COLO829 (cell line): ENCODE measurements around the gene PCDHGB6.
"Not testable (repeated sequence)": the region's sequence is repeated elsewhere in the genome, so short reads cannot be mapped to it uniquely, and the experiment has no call there.

Experiments
- DNase-seq: peaks from one replicate; pipeline ENCODE4 v3.0.0; 2012; ENCODE audit warnings: low spot score

Gene PCDHGB6

DNA sequence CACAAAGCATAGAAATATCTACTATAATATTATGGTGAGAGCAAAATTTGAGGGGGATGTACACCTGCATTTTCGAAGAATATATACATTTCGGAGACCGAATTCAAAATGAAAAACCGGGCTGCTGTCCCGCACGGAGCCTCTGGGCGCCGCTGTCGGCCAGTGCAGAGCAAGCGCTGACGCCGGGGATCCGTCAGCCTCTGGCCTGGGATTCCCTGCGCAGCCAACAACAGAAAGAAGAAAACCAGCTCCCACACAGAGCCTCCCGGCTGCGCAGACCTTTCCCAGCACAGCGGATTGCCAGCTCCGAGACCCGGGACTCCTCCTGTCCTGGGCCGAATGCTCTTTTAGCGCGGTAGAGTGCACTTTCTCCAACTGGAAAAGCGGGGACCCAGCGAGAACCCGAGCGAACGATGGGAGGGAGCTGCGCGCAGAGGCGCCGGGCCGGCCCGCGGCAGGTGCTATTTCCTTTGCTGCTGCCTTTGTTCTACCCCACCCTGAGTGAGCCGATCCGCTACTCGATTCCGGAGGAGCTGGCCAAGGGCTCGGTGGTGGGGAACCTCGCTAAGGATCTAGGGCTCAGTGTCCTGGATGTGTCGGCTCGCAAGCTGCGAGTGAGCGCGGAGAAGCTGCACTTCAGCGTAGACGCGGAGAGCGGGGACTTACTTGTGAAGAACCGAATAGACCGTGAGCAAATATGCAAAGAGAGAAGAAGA is at the start of gene PCDHGB6:
TSS of gene PCDHGB6 (plus strand) at position 232 of the 716 bp plus-strand sequence. CDS start at position 414, 182 bp downstream.
- DNase-seq, result not testable (repeated sequence)

DNA sequence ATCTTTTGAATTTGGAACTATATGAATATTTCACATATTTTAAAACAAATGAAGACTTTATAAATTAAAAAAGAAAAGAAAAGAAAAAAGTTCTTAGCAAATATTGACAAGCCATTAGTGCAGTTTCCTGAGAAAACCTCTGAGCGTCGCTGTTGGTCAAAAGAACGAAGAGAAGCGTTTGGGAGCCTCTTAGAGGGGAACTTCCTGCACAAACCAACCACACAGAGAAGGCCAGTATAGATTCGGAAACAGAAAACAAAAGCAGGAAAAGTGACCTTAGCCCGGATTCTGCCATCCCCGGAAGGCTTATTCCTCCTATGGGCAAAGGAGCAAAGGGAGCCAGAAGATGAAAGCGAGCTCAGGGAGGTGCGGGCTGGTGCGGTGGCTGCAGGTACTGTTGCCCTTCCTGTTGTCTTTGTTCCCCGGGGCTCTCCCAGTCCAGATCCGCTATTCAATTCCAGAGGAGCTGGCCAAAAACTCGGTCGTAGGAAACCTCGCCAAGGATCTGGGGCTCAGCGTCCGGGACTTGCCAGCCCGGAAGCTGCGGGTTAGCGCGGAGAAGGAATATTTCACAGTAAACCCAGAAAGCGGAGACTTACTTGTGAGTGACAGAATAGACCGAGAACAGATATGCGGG is 47.9 kb upstream of the PCDHGB6 start, which contains the start of gene PCDHGB2:
TSS of gene PCDHGB2 (plus strand) at position 205 of the 637 bp plus-strand sequence. CDS start at position 347, 142 bp downstream.
- DNase-seq, result no peak

DNA sequence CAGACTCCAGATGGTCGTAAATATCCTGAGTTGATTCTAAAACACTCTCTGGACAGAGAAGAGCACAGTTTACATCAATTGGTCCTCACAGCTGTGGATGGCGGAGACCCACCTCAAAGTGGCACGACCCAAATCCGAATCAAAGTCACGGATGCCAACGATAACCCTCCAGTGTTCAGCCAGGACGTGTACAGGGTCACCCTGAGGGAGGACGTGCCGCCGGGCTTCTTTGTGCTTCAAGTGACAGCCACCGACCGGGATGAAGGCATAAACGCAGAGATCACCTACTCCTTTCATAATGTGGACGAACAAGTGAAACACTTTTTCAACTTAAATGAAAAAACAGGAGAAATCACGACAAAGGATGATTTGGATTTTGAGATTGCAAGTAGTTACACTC is 47.1 kb upstream of the PCDHGB6 start:
- DNase-seq, result no peak

DNA sequence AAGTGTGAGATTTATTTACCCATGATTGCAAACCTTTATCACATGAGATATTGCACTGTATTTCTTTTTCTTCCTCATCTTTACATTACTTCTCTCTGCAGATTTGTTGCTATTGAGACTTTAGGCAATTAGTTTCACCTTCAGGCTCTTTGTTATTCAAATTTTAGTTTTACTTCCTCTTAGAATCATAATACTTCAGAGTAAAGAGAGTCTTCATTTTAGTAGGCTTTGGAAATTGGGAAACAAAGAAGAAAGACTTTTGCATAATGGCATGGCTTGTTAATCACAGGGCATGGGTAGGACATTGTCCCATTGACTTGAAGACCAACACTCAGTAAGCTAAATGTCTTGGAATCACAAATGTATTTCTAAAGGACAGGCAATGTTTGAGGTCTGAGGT is 45.1 kb upstream of the PCDHGB6 start:
- no peak for DNase-seq

DNA sequence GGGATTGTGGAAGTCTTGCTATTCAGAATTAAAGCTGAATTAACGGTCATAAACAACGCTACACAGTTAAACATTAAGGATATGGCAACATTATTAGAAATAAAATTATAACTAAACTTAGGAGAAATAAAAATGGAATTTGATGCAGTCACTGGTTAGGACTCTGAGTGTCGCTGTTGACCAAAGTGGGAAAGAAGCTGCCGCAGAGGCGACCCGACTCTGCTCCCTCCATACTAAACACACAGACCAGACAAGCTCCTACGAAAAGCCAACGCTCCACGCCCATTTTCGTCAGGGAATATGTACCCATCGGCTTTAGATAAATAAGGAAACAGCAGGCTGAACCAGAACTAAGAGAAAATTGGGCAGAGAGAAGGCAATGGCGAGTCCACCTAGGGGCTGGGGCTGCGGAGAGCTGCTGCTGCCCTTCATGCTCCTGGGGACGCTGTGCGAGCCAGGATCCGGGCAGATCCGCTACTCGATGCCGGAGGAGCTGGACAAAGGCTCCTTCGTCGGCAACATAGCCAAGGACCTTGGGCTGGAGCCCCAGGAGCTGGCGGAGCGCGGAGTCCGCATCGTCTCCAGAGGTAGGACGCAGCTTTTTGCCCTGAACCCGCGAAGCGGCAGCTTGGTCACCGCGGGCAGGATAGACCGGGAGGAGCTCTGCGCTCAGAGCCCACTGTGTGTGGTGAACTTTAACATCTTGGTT is 43.7 kb upstream of the PCDHGB6 start, which contains the start of gene PCDHGA5:
TSS of gene PCDHGA5 (plus strand) at position 211 of the 709 bp plus-strand sequence. CDS start at position 380, 169 bp downstream.
- no peak for DNase-seq

DNA sequence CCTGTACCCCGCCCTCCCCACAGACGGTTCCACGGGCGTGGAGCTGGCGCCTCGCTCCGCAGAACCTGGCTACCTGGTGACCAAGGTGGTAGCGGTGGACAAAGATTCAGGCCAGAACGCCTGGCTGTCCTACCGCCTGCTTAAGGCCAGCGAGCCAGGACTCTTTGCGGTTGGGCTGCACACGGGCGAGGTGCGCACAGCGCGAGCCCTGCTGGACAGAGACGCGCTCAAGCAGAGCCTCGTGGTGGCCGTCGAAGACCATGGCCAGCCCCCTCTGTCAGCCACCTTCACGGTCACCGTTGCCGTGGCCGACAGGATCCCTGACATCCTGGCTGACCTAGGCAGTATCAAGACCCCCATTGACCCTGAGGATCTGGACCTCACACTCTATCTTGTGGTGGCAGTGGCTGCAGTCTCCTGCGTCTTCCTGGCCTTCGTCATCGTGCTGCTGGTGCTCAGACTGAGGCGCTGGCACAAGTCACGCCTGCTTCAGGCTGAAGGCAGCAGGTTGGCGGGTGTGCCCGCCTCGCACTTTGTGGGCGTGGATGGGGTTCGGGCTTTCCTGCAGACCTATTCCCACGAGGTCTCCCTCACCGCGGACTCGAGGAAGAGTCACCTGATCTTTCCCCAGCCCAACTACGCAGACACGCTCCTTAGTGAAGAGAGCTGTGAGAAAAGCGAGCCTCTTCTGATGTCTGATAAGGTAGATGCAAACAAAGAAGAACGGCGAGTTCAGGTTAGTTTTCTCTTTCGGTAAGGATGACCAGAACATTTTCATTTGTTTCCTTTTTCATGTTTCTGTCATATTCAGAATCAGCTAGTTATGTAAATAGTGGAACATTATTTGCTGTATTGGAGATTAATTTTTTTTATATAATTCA is 41.6 kb upstream of the PCDHGB6 start:
- DNase-seq, result no peak

DNA sequence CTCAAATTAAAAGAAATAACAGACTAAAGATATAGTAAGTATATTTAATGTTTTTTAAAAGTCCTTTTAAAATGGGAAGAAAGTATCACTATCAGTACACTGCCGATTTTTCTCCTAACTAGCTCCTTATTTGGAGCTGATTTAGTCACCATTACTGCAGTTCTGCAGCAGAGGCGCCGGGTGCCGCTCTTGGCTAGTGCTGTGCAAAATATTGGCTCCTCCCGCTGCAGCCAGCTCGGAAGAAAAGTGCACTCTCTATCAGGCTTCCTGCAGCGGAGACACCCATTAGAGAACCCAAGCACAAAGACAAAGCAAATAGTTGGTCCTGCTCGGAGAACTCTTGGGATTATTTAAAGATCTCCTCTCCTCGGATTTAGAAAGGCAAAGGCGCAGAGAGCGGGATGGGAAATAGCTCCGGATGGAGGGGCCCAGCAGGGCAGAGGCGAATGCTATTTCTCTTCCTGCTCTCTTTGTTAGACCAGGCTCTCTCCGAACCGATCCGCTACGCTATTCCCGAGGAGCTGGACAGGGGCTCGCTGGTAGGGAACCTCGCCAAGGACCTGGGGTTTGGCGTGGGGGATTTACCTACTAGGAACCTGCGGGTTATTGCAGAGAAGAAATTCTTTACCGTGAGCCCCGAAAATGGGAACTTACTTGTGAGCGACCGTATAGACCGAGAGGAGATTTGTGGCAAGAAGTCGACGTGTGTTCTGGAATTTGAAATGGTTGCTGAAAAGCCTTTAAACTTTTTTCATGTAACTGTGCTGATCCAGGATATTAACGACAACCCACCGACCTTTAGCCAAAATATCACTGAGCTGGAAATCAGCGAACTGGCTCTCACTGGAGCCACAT is 37.6 kb upstream of the PCDHGB6 start, which contains the start of gene PCDHGB3:
TSS of gene PCDHGB3 (plus strand) at position 249 of the 855 bp plus-strand sequence. CDS start at position 402, 153 bp downstream.
- DNase-seq, result no peak

DNA sequence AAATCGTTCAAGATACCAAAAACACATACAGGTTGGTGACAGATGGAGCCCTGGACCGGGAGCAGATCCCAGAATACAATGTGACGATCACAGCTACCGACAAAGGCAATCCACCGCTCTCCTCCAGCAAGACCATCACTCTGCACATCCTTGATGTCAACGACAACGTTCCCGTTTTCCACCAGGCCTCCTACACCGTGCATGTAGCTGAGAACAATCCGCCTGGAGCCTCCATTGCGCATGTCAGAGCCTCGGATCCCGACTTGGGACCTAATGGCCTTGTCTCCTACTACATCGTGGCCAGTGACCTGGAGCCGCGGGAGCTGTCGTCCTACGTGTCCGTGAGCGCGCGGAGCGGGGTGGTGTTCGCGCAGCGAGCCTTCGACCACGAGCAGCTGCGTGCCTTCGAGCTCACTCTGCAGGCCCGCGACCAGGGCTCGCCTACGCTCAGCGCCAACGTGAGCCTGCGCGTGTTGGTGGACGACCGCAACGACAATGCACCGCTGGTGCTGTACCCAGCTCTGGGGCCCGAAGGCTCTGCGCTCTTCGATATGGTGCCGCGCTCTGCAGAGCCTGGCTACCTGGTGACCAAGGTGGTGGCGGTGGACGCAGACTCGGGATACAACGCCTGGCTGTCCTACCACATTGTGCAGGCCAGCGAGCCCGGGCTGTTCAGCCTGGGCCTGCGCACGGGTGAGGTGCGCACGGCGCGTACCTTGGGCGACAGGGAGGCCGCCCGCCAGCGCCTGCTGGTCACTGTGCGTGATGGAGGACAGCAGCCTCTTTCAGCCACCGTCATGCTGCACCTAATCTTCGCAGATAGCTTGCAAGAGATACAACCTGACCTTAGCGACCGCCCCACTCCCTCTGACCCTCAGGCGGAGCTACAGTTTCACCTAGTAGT is 36.0 kb upstream of the PCDHGB6 start:
- DNase-seq, result no peak

DNA sequence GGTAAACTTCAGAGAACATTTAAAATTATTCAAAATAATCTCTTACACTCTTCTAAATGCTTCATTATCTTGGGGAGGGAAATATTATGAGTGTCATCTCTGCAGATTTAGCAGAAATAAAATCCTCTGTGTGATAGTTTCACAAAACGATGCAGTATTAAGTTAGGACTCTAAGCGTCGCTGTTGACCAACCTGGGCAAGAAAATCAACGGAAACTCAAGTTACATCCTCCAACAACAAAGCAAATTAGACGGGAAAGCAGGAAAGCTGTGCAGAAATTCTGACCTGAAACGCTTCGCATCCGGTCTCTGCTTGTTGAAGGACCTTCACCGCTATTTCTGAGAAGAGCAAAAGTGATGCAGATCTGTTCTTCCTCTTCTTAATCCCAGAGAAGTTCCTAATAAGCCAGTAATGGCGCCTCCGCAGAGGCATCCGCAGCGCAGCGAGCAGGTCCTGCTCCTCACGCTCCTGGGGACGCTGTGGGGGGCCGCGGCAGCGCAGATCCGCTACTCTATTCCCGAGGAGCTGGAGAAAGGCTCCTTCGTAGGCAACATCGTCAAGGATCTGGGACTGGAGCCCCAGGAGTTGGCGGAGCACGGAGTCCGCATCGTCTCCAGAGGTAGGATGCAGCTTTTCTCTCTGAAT is 34.0 kb upstream of the PCDHGB6 start, which contains the start of gene PCDHGA6:
TSS of gene PCDHGA6 (plus strand) at position 219 of the 645 bp plus-strand sequence. CDS start at position 412, 193 bp downstream.
- peak; percentile 3 for DNase-seq

DNA sequence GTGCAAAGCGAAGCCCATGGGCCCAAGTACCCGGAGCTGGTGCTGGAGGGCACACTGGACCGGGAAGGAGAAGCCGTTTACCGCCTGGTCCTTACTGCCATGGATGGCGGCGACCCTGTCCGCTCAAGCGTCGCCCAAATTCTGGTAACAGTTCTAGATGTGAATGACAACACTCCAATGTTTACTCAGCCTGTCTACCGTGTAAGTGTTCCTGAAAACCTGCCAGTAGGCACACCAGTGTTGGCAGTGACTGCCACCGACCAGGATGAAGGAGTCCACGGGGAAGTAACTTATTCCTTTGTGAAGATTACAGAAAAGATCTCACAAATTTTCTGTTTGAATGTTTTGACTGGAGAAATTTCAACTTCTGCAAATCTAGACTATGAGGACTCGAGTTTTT is 33.2 kb upstream of the PCDHGB6 start:
- no peak for DNase-seq

DNA sequence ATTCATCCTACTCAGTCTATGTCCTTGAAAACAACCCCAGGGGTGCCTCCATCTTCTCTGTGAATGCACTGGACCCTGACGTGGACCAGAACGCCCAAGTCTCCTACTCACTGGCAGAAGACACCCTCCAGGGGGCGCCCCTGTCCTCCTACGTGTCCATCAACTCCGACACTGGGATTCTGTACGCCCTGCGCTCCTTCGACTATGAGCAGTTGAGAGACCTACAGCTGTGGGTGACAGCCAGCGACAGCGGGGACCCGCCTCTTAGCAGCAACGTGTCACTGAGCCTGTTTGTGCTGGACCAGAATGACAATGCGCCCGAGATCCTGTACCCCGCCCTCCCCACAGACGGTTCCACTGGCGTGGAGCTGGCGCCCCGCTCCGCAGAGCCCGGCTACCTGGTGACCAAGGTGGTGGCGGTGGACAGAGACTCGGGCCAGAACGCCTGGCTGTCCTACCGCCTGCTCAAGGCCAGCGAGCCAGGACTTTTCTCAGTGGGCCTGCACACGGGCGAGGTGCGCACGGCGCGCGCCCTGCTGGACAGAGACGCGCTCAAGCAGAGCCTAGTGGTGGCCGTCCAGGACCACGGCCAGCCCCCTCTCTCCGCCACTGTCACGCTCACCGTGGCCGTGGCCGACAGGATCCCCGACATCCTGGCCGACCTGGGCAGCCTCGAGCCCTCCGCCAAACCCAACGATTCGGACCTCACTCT is 32.2 kb upstream of the PCDHGB6 start:
- DNase-seq, result not testable (repeated sequence)

DNA sequence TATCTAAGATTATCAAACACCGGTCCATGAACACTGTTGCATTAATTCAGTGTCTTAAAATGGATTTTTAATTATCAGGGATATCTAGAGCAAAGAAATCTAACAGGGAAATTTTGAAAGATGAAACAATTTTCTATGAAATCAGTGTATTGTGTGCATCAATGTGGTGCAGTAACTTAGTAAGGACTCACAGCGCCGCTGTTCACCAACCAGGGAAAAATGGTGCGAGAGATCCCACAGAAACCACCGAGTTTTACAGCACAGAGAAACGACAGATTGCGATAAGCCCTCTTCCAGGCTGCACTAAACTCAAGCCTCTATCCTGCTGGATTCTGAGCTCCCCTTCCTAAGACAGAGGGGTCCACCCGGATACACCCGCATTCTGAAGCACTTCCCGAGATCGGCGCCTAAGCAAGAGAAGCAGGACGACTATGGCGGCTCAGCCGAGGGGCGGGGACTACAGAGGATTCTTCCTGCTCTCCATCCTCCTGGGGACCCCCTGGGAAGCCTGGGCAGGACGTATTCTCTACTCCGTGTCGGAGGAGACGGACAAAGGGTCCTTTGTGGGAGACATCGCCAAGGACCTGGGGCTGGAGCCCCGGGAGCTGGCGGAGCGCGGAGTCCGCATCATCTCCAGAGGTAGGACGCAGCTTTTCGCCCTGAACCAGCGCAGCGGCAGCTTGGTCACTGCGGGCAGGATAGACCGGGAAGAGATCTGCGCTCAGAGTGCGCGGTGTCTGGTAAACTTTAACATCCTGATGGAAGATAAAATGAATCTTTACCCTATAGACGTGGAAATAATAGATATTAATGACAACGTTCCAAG is 25.1 kb upstream of the PCDHGB6 start, which contains the start of gene PCDHGA7:
TSS of gene PCDHGA7 (plus strand) at position 274 of the 826 bp plus-strand sequence. CDS start at position 432, 158 bp downstream.
- DNase-seq, result no peak

DNA sequence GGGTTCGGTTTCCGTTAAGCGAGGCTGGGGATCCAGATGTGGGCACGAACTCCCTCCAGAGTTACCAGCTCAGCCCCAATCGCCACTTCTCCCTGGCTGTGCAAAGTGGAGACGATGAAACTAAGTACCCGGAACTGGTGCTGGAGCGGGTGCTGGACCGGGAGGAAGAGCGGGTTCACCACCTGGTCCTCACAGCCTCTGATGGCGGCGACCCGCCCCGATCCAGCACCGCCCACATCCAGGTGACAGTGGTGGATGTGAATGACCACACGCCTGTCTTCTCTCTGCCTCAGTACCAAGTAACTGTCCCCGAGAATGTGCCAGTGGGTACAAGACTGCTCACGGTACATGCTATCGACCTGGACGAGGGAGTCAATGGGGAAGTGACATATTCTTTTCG is 24.5 kb upstream of the PCDHGB6 start:
- DNase-seq, result no peak

DNA sequence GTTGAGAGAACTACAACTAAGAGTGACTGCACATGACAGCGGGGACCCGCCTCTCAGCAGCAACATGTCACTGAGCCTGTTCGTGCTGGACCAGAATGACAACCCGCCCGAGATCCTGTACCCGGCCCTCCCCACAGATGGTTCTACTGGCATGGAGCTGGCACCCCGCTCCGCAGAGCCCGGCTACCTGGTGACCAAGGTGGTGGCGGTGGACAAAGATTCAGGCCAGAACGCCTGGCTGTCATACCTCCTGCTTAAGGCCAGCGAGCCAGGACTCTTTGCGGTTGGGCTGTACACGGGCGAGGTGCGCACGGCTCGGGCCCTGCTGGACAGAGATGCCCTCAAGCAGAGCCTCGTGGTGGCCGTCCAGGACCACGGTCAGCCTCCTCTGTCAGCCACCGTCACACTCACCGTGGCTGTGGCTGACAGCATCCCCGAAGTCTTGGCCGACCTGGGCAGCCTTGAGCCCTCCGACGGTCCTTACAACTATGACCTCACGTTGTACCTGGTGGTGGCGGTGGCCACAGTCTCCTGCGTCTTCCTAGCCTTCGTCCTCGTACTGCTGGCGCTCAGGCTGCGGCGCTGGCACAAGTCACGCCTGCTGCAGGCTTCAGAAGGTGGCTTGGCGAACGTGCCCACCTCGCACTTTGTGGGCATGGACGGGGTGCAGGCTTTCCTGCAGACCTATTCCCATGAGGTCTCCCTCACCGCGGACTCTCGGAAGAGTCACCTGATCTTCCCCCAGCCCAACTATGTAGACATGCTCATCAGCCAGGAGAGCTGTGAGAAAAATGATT is 23.2 kb upstream of the PCDHGB6 start:
- no peak for DNase-seq

DNA sequence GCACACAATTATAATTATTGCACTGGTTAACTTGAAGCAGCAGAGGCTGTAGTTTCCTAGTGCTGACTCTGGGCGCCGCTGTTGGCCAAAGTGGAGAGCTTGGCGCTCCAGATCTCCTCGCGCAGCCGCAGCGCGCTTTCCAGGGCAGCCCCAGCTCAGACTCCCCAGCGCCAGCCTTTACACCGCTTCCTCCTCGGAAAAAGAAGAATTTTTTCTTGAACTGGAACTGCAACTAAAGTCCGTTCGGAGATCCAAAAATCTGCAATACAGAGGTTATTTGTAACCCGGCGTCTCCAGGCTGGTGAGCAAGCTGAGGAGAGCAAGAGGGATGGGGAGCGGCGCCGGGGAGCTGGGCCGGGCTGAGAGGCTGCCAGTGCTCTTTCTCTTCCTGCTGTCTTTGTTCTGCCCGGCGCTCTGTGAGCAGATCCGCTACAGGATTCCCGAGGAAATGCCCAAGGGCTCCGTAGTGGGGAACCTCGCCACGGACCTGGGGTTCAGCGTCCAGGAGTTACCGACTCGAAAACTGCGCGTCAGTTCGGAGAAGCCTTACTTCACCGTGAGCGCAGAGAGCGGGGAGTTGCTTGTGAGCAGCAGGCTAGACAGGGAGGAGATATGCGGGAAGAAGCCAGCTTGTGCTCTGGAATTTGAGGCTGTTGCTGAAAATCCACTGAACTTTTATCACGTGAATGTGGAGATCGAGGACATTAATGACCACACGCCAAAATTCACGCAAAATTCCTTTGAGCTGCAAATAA is 20.1 kb upstream of the PCDHGB6 start, which contains the start of gene PCDHGB4:
TSS of gene PCDHGB4 (plus strand) at position 142 of the 755 bp plus-strand sequence. CDS start at position 329, 187 bp downstream.
- DNase-seq, result not testable (repeated sequence)
